OCI-LY7 (cell line): ENCODE data around the gene XPA. TPM values are rescaled to one million over a fixed set of nuclear protein-coding genes. Genes with fewer than 3 reads are reported as not detected.

Experiments used
- BruUV-seq: library from RNA; stranded (reverse); fragments of 400-500 nt; replicated peaks from 2 replicates; lab custom pipeline; 2021; lab: Mats Ljungman, UMichigan
- CTCF ChIA-PET: fragments of 300-600 bp; sonication (Branson Sonifier 250); formaldehyde crosslinking; loops from one replicate; lab custom pipeline; 2022; ENCODE audit warnings: antibody characterized with exemption; ENCODE audit not compliant: unreplicated experiment; lab: Charles Lee
- POLR2A ChIA-PET: fragments of 300-600 bp; sonication (Branson Sonifier 250); formaldehyde crosslinking; loops from one replicate; lab custom pipeline; 2022; ENCODE audit warnings: antibody characterized with exemption; lab: Charles Lee
- DNase-seq: peaks from one replicate; pipeline ENCODE4 v3.0.0-alpha.2; 2015; ENCODE audit warnings: low spot score
- H2AFZ ChIP-seq: fragments of 200-600 bp; sonication (generic), shearing (Covaris generic); 2 replicates; pipeline ENCODE4 v1.6.1; 2014; ENCODE audit warnings: mild to moderate bottlenecking, antibody characterized with exemption, low read length, moderate library complexity
- H3K27ac ChIP-seq: fragments of 200-600 bp; sonication (generic); 2 replicates; pipeline ENCODE4 v1.5.1; 2014; ENCODE audit warnings: mixed run types, low read depth, mild to moderate bottlenecking, moderate library complexity, low read length, inconsistent platforms; ENCODE audit not compliant: poor library complexity, severe bottlenecking
- H3K36me3 ChIP-seq: fragments of 200-600 bp; sonication (generic); 2 replicates; pipeline ENCODE4 v1.6.1; 2014; ENCODE audit warnings: mild to moderate bottlenecking, antibody characterized with exemption, low read length, moderate library complexity, mixed read lengths; ENCODE audit not compliant: insufficient read depth
- H3K4me1 ChIP-seq: fragments of 200-600 bp; sonication (generic); 2 replicates; pipeline ENCODE4 v1.5.1; 2014; ENCODE audit warnings: mild to moderate bottlenecking, low read length; ENCODE audit not compliant: insufficient read depth, poor library complexity, severe bottlenecking
- H3K4me2 ChIP-seq: fragments of 200-600 bp; sonication (generic); 2 replicates; pipeline ENCODE4 v1.6.1; 2014; ENCODE audit warnings: mild to moderate bottlenecking, low read length
- H3K4me3 ChIP-seq: fragments of 200-600 bp; sonication (generic); 2 replicates; pipeline ENCODE4 v1.5.1; 2014; ENCODE audit warnings: mild to moderate bottlenecking, low read depth, low read length; ENCODE audit not compliant: poor library complexity, severe bottlenecking
- H3K79me2 ChIP-seq: fragments of 200-600 bp; sonication (generic); 2 replicates; pipeline ENCODE4 v1.6.1; 2016; ENCODE audit warnings: low read depth, mild to moderate bottlenecking, low read length, moderate library complexity, mixed read lengths; ENCODE audit not compliant: insufficient read depth
- H3K9me2 ChIP-seq: fragments of 200-600 bp; sonication (generic); 2 replicates; pipeline ENCODE4 v1.6.1; 2016; ENCODE audit warnings: mild to moderate bottlenecking, low read length, mixed read lengths; ENCODE audit not compliant: insufficient read depth
- H3K9me3 ChIP-seq: fragments of 200-600 bp; sonication (generic); 2 replicates; pipeline ENCODE4 v1.6.1; 2014; ENCODE audit warnings: mild to moderate bottlenecking, mixed run types, low read length, mixed read lengths
- H4K20me1 ChIP-seq: fragments of 200-600 bp; sonication (generic); 2 replicates; pipeline ENCODE4 v1.6.1; 2014; ENCODE audit warnings: mild to moderate bottlenecking, antibody characterized with exemption, low read length, moderate library complexity, mixed read lengths; ENCODE audit not compliant: insufficient read depth
- EZH2phosphoT487 ChIP-seq: fragments of 200-600 bp; sonication (generic); IDR thresholded peaks from 2 replicates; pipeline ENCODE4 v1.6.1; 2018; ENCODE audit warnings: low read depth, borderline replicate concordance, mild to moderate bottlenecking, mixed run types, antibody characterized with exemption, low read length, moderate library complexity, mixed read lengths
- intact Hi-C: fragments of 100-400 bp; cut with micrococcal nuclease; formaldehyde crosslinking; loops from one replicate; pipeline ENCODE4 v1.10.0; 2022; ENCODE audit not compliant: unreplicated experiment
- total RNA-seq, 2 experiments: library from RNA; depleted of rRNA in 1 of 2; stranded (reverse); fragments of >200 nt in 1 of 2; shearing (Covaris generic) in 1 of 2; gene quantifications; 2 replicates each; pipeline ENCODE4 v1.2.3, GENCODE V29; 2014 to 2022
- TF ChIP-seq, protein P1 (sequence below): fragments of 200-600 bp; sonication (generic); conservative IDR thresholded peaks from 2 replicates; pipeline ENCODE4 v1.5.1; 2014; ENCODE audit warnings: mild to moderate bottlenecking, antibody characterized with exemption, low read length, moderate library complexity, mixed read lengths

The XPA gene
- total RNA-seq, 2 experiments from 2014 or later: 15.7 to 15.8 TPM

- H3K4me2 ChIP-seq: no peak overlapping the region
- H3K36me3 ChIP-seq: peaks cover 100% of the 10 kb centered on the region
- H3K4me1 ChIP-seq: no peaks in the 10 kb centered on the region
- H3K27ac ChIP-seq: no peak overlapping the region
- H3K79me2 ChIP-seq: no peaks in the 10 kb centered on the region
- DNase-seq: no peak
- CTCF ChIA-PET: no interaction called here
- no peak overlapping the region for H2AFZ ChIP-seq
- no peaks in the 10 kb centered on the region for H3K9me3 ChIP-seq
- H3K9me2 ChIP-seq: no peaks in the 10 kb centered on the region
- intact Hi-C loops: no loop called here
- no peaks in the 10 kb centered on the region for H4K20me1 ChIP-seq
- H3K4me3 ChIP-seq: no peak overlapping the region
- POLR2A ChIA-PET: no interaction called here
- BruUV-seq: TSS peak; percentile 11
- TF ChIP-seq, protein P1, sequence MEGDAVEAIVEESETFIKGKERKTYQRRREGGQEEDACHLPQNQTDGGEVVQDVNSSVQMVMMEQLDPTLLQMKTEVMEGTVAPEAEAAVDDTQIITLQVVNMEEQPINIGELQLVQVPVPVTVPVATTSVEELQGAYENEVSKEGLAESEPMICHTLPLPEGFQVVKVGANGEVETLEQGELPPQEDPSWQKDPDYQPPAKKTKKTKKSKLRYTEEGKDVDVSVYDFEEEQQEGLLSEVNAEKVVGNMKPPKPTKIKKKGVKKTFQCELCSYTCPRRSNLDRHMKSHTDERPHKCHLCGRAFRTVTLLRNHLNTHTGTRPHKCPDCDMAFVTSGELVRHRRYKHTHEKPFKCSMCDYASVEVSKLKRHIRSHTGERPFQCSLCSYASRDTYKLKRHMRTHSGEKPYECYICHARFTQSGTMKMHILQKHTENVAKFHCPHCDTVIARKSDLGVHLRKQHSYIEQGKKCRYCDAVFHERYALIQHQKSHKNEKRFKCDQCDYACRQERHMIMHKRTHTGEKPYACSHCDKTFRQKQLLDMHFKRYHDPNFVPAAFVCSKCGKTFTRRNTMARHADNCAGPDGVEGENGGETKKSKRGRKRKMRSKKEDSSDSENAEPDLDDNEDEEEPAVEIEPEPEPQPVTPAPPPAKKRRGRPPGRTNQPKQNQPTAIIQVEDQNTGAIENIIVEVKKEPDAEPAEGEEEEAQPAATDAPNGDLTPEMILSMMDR: no peak
- TF ChIP-seq EZH2phosphoT487: no peak
These were observed 24.7 kb downstream of the XPA start for GRCh38 chr9:97672403-97672802.

DNA sequence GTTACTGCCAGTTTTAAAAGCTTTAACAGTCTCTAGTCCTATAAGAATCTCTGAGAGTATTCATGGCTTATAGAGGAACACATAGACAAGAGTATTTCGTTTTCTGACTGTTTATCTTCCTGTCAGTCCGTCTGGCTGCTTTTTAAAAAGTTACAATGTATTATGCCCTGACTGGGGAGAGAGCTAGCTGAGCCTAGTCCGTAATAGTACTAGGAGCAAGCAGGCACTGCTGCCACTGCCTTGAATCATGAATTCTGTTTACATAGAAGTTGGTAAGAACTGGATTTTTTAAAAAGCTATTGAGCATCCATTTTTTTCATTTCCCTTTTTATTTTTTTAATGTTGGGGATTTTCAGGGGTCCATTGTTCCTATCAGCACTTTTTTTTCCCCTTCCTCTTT, 26.6 kb downstream of the XPA start:
- no peak overlapping the region for H2AFZ ChIP-seq
- H3K4me3 ChIP-seq: no peak overlapping the region
- H3K4me1 ChIP-seq: no peaks in the 10 kb centered on the region
- H3K9me3 ChIP-seq: no peaks in the 10 kb centered on the region
- peaks cover 100% of the 10 kb centered on the region for H3K36me3 ChIP-seq
- no peaks in the 10 kb centered on the region for H3K79me2 ChIP-seq
- H3K4me2 ChIP-seq: no peak overlapping the region
- DNase-seq: no peak
- POLR2A ChIA-PET: interaction anchor here (0.6 to 1.7 kb wide), 2 partner anchors 9 to 20 kb away, joined by 3 to 4 read pairs; no protein-coding TSS in a partner anchor
- no peak for TF ChIP-seq EZH2phosphoT487
- TF ChIP-seq, protein P1: no peak
- CTCF ChIA-PET: no interaction called here
- 0 out of 2 replicates have a peak, but pooled peaks cover 4% of the 10 kb centered on the region for H4K20me1 ChIP-seq
- H3K9me2 ChIP-seq: no peaks in the 10 kb centered on the region
- intact Hi-C loops: no loop called here
- no peak overlapping the region for H3K27ac ChIP-seq
- BruUV-seq: no TSS peak

DNA sequence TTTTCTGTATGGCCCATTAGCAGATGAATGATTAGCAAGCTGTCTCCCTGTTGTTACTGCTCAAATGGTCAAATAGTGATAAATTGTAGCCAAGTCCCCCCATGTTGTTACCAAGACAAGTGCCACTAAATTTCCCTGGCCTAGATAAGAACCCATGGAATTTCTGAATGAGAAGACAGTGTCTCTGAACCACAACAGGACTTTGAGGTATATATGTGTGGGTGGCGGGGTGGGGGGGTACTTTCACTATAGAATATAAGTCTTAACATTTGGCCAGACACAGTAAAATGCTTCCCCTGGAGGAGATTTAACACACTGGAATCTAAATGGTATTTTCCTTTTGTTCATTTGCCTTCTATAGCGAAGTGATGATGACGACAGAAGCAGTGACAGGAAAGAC, 28.7 kb downstream of the XPA start:
- H3K9me3 ChIP-seq: no peaks in the 10 kb centered on the region
- BruUV-seq: no TSS peak
- no peak overlapping the region for H3K4me3 ChIP-seq
- peaks cover 99% of the 10 kb centered on the region for H3K36me3 ChIP-seq
- POLR2A ChIA-PET: no interaction called here
- intact Hi-C loops: no loop called here
- CTCF ChIA-PET: no interaction called here
- H3K9me2 ChIP-seq: no peaks in the 10 kb centered on the region
- no peaks in the 10 kb centered on the region for H3K4me1 ChIP-seq
- no peak for TF ChIP-seq EZH2phosphoT487
- TF ChIP-seq, protein P1: no peak
- H3K79me2 ChIP-seq: no peaks in the 10 kb centered on the region
- no peak overlapping the region for H3K27ac ChIP-seq
- no peak overlapping the region for H3K4me2 ChIP-seq
- H4K20me1 ChIP-seq: 0 out of 2 replicates have a peak, but pooled peaks cover 4% of the 10 kb centered on the region
- no peak overlapping the region for H2AFZ ChIP-seq
- DNase-seq: no peak
